GM19438 (cell line): ENCODE data around the gene FMNL2.
"Not testable (repeated sequence)": the region's sequence is repeated elsewhere in the genome, so short reads cannot be mapped to it uniquely, and the experiment has no call there.

Experiments
- ATAC-seq: cut with Tn5 transposase; IDR thresholded peaks from one replicate; pipeline ENCODE4 v1.9.1; 2021; ENCODE audit warnings: low read depth; ENCODE audit not compliant: unreplicated experiment

The FMNL2 gene

GRCh38 chr2:152509772-152510491 is 175.0 kb downstream of the FMNL2 start:
- no peak for ATAC-seq

DNA sequence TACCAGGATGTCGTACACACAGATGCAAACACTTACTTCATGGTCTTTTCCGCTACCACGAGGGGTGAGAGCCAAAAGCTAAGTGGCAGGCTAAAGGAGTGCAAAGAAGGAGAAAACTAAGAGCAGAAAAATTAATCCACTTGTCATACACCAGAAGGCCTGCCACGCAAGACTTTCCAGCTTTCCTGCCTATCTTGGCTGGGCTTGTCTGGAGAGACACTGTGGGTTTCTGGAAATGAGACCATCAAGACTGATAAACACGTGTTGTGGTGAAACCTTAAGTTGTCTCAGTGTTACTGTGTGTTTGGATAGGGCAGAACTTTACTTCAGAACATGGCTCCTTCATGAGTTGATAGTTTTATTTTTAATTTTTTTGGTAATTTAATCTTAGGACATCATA is 175.6 kb downstream of the FMNL2 start:
- no peak for ATAC-seq

DNA sequence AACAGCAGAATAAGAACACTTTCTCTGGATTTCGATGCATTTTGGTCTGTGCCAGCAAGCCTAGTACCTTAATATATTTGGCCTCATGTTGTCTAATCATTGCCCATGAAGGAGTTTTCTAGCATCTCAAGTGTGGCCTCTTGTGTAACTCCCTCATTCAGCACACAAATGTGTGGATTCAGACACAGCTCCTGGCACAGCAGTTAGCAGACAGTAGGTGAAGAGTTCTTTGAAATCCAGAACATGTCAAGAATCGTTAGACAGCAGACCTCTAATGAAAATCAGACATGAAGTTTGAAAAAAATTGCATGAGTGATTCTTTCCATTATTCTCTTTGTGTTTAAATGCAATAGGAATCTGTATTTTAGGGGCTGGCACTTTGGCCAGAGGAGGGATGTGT is 177.0 kb downstream of the FMNL2 start:
- no peak for ATAC-seq

DNA sequence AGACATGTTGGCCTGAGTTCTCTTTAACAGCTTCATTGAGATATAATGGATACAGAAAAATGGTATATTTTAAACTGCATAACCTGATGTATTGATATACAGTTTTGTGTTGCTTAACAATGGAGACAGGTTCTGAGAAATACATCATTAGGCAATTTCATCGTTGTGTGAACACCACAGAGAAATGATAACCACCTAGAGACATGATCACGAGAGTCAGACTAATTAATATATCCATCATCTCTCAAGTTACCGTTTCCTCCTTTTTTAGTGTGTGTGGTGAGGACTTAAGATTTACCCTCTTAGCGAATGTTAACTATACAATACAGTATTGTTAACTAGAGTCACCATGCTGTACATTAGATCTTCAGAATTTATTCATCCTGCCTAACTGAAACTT is 178.1 kb downstream of the FMNL2 start:
- no peak for ATAC-seq

GRCh38 chr2:152513681-152514080 is 178.7 kb downstream of the FMNL2 start:
- ATAC-seq, result no peak

- ATAC-seq, result no peak
Observed at GRCh38 chr2:152518034-152518433, 183.1 kb downstream of the FMNL2 start.

GRCh38 chr2:152518641-152519580 is 183.9 kb downstream of the FMNL2 start:
- no peak for ATAC-seq

GRCh38 chr2:152519581-152519952 is 184.6 kb downstream of the FMNL2 start:
- ATAC-seq, result no peak

- ATAC-seq, result no peak
Observed at GRCh38 chr2:152520759-152521158, 185.8 kb downstream of the FMNL2 start.

- not testable (repeated sequence) for ATAC-seq
Observed at GRCh38 chr2:152522446-152522845, 187.5 kb downstream of the FMNL2 start.

- no peak for ATAC-seq
Observed at GRCh38 chr2:152523091-152523490, 188.1 kb downstream of the FMNL2 start.

GRCh38 chr2:152525277-152525838 is 190.4 kb downstream of the FMNL2 start:
- no peak for ATAC-seq

DNA sequence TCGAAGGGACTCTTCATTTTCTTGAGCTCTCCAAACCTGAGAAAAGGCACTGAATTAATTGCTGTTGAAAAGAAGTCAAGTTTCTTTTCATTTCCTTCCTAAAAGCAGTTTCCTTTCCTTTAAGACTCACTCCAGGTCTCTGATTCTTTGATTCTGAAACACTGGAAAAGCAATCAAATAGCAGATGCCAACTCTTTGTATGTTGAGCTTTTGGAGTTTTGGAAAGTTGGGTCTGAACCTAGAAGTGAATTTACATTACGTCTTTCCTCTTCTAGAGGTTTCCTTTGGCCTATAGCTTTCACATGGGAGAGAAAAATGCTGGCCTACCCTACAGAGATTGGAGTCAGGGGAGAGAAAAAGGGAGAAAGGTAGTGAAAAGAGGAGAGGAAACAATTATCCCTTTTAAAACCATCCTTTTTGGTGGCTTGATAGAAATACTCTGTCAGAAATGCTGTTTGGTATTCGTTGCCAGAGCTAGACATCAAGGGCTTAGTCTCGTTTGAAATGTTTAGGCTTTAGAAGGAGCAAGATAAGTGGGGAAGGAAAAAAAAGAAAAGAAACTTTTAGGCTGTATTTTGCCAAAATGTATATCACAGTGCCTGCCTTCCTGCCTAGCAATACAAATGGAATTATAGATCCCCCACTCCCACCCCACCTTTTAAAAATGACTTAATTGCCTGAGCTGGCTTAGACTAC is 194.6 kb downstream of the FMNL2 start:
- no peak for ATAC-seq

GRCh38 chr2:152532241-152532640 is 197.3 kb downstream of the FMNL2 start:
- ATAC-seq, result no peak

GRCh38 chr2:152534460-152535135 is 199.6 kb downstream of the FMNL2 start:
- ATAC-seq, result no peak

- ATAC-seq, result no peak
Observed at GRCh38 chr2:152537081-152537651, 202.2 kb downstream of the FMNL2 start.

DNA sequence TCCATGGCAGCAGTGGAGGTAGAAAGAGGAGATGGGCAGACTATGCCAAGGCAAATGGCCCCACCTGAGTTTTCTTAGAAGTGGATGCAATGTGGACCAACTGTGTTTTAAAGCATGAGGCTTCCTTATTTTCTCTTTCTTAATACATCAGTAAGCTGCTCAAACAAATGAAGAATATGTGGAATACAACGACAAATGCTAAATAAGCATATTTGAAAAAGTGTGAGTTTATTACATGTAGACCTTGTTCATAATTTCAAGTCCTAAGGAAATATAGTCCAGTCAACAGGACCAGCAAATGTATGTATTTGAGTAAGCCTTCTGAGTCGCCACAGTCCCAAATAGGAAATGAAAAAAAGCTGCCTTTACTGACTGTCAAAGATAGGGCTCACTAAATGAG is 204.4 kb downstream of the FMNL2 start:
- no peak for ATAC-seq

DNA sequence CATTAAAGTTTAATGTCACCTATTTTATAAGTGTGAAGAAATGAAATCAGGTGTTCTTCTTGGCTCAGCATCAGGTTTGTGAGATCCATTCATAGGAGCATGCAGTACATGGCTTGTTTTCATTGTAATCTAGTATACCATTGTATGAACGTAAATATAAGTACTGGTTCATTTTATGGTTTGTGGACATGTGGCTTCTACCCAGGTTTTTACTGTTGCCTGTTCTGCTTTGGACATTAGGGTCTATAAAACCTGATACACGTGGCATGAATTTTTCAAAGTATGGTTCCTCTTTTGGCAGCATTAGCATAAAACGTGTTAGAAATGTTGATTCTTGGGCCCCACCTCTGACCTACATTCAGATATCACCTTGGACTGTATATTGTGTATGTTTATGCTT is 206.7 kb downstream of the FMNL2 start:
- ATAC-seq, result no peak

DNA sequence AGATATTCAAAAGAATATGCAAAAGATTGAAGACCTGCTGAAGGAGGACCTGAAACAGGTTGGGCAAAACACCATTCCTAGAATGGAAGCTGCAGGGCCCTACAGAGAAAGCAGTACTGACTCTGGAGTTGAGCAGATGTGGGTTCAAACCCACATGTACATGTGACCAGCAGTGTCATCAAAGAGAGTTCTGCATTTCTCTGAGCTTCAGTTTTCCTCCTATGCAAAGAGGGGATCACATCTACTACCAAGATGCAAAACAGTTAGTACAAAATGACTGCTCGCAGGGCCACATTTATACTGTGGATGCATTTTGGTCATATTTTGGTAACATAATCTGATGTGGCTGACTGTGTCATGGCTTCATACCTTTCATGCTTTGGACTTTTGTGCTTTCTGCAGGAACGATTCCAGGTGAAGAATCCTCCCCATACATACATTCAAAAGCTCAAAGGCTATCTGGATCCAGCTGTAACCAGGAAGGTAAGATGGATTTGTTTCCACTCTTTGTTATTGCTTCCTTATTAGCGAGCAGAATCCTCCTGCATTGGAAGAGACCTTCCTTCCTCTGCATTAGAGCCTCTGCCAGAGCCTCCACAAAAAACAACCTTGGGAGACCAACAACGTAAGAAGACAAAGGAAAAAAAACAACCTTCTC is 207.5 kb downstream of the FMNL2 start:
- no peak for ATAC-seq
